PC-3 (cell line): ENCODE data around the gene HNMT. TPM values are rescaled to one million over a fixed set of nuclear protein-coding genes. Genes with fewer than 3 reads are reported as not detected.

ENCODE experiments used
- ATAC-seq: fragments of 200-7000 bp; cut with Tn5 transposase; 2 replicates; pipeline ENCODE4 v1.9.1; 2020; ENCODE audit warnings: mild to moderate bottlenecking, moderate library complexity
- BruUV-seq: library from RNA; stranded (reverse); fragments of 400-500 nt; replicated peaks from 2 replicates; lab custom pipeline; 2021; lab: Mats Ljungman, UMichigan
- CTCF ChIA-PET: fragments of 300-600 bp; sonication (Branson Sonifier 250); formaldehyde crosslinking; loops from one replicate; lab custom pipeline; 2022; ENCODE audit warnings: antibody characterized with exemption; lab: Charles Lee
- POLR2A ChIA-PET: fragments of 300-600 bp; sonication (Branson Sonifier 250); formaldehyde crosslinking; loops from one replicate; lab custom pipeline; 2022; ENCODE audit warnings: antibody characterized with exemption; ENCODE audit not compliant: unreplicated experiment; lab: Charles Lee
- DNase-seq: peaks from one replicate; pipeline ENCODE4 v3.0.0-alpha.2; 2015
- H2AFZ ChIP-seq: fragments of 300-600 bp; sonication (generic); 2 replicates; pipeline ENCODE4 v1.6.0; 2016; ENCODE audit warnings: antibody characterized with exemption, low read length
- H3F3A ChIP-seq: fragments of 300-600 bp; sonication (generic); one replicate; pipeline ENCODE4 v1.6.0; 2017; ENCODE audit warnings: antibody characterized with exemption, low read length, control low read depth, mild to moderate bottlenecking; ENCODE audit not compliant: unreplicated experiment
- H3K27ac ChIP-seq: fragments of 300-600 bp; sonication (generic); 2 replicates; pipeline ENCODE4 v1.5.1; 2016; ENCODE audit warnings: mild to moderate bottlenecking, low read length
- H3K27me3 ChIP-seq: fragments of 300-600 bp; sonication (generic); 2 replicates; pipeline ENCODE4 v1.6.1; 2016; ENCODE audit warnings: low read length, mixed read lengths
- H3K36me3 ChIP-seq: fragments of 300-600 bp; sonication (generic); 2 replicates; pipeline ENCODE4 v1.6.1; 2016; ENCODE audit warnings: low read depth, mixed run types, low read length, mixed read lengths
- H3K4me1 ChIP-seq: fragments of 300-600 bp; sonication (generic); 2 replicates; pipeline ENCODE4 v1.5.1; 2016; ENCODE audit warnings: low read length; ENCODE audit not compliant: insufficient read depth
- H3K4me2 ChIP-seq: fragments of 300-600 bp; sonication (generic); 2 replicates; pipeline ENCODE4 v1.6.0; 2016; ENCODE audit warnings: low read length
- H3K4me3 ChIP-seq: fragments of 300-600 bp; sonication (generic); 2 replicates; pipeline ENCODE4 v1.5.1; 2016; ENCODE audit warnings: mild to moderate bottlenecking, low read length, mixed read lengths
- H3K79me2 ChIP-seq: fragments of 300-600 bp; sonication (generic); 2 replicates; pipeline ENCODE4 v1.6.1; 2017; ENCODE audit warnings: low read length, mixed read lengths
- H3K9ac ChIP-seq: fragments of 300-600 bp; sonication (generic); 2 replicates; pipeline ENCODE4 v1.6.0; 2016; ENCODE audit warnings: mild to moderate bottlenecking, low read length
- H3K9me2 ChIP-seq: fragments of 300-600 bp; sonication (generic); replicated peaks from 2 replicates; pipeline ENCODE4 v1.6.1; 2016; ENCODE audit warnings: mixed run types, low read length, mixed read lengths
- H3K9me3 ChIP-seq: fragments of 300-600 bp; sonication (generic); 2 replicates; pipeline ENCODE4 v1.6.1; 2016; ENCODE audit warnings: low read length, mixed read lengths
- H4K20me1 ChIP-seq: fragments of 300-600 bp; sonication (generic); 2 replicates; pipeline ENCODE4 v1.6.1; 2016; ENCODE audit warnings: low read length, mixed read lengths
- EZH2 ChIP-seq: fragments of 300-600 bp; sonication (generic); IDR thresholded peaks from one replicate; pipeline ENCODE4 v1.6.1; 2017; ENCODE audit warnings: antibody characterized with exemption, mild to moderate bottlenecking, low read length; ENCODE audit not compliant: unreplicated experiment
- EZH2phosphoT487 ChIP-seq: fragments of 300-600 bp; sonication (generic); IDR thresholded peaks from 2 replicates; pipeline ENCODE4 v1.6.1; 2018; ENCODE audit warnings: mild to moderate bottlenecking, antibody characterized with exemption, low read length, borderline replicate concordance
- intact Hi-C: fragments of 100-400 bp; cut with micrococcal nuclease; formaldehyde crosslinking; loops from 2 replicates; pipeline ENCODE4 v1.9.0; 2023
- total RNA-seq: library from RNA; depleted of rRNA; stranded (reverse); fragments of >200 nt; gene quantifications from 2 replicates; pipeline ENCODE4 v1.2.3, GENCODE V29; 2014
- TF ChIP-seq, protein P1 (sequence below): fragments of 300-600 bp; sonication (generic); conservative IDR thresholded peaks from 2 replicates; pipeline ENCODE4 v1.5.1; 2017; ENCODE audit warnings: antibody characterized with exemption, low read depth, mild to moderate bottlenecking, low read length

Gene HNMT
- total RNA-seq, 1 experiment from 2014 or later: 7.1 TPM

DNA sequence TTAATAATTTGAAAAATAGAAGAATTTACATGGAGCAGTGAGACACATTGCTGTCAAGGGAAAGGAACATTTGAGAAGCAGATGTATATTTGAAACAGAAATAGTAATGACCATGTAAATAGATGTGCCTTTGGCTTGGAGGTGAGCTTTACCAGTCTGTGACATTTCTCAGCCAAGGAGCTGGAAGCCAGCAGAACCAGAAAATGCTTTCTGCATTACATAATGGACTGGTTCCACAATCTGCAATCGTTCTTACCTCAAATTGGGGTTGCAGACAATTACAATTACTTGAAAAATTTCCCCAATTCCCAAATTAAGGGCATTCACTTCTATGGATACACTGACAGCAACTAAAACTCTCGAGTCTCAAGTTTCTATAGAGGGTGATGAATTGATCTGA, 59.7 kb downstream of the HNMT start:
- Histone ChIP-seq H3K9me3 (no peaks in the 10 kb centered on the region), H3K36me3 (no peaks in the 10 kb centered on the region), H2AFZ (no peak overlapping the region), H3K4me2 (no peak overlapping the region), H4K20me1 (no peaks in the 10 kb centered on the region), H3K4me1 (peaks cover 7% of the 10 kb centered on the region; the same call in 1 of the 2 replicates), H3K4me3 (no peak overlapping the region), H3K27me3 (no peaks in the 10 kb centered on the region), H3F3A (no peaks in the 10 kb centered on the region), H3K27ac (no peak overlapping the region), H3K79me2 (no peaks in the 10 kb centered on the region), H3K9me2 (no peaks in the 10 kb centered on the region), H3K9ac (no peak overlapping the region)
- ATAC-seq (no peak), DNase-seq (no peak)
- CTCF ChIA-PET: no interaction called here
- no TSS peak for BruUV-seq
- no peak for TF ChIP-seq EZH2phosphoT487
- no peak for TF ChIP-seq EZH2
- TF ChIP-seq, protein P1, sequence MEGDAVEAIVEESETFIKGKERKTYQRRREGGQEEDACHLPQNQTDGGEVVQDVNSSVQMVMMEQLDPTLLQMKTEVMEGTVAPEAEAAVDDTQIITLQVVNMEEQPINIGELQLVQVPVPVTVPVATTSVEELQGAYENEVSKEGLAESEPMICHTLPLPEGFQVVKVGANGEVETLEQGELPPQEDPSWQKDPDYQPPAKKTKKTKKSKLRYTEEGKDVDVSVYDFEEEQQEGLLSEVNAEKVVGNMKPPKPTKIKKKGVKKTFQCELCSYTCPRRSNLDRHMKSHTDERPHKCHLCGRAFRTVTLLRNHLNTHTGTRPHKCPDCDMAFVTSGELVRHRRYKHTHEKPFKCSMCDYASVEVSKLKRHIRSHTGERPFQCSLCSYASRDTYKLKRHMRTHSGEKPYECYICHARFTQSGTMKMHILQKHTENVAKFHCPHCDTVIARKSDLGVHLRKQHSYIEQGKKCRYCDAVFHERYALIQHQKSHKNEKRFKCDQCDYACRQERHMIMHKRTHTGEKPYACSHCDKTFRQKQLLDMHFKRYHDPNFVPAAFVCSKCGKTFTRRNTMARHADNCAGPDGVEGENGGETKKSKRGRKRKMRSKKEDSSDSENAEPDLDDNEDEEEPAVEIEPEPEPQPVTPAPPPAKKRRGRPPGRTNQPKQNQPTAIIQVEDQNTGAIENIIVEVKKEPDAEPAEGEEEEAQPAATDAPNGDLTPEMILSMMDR: no peak
- POLR2A ChIA-PET: no interaction called here
- intact Hi-C loops: no loop called here

DNA sequence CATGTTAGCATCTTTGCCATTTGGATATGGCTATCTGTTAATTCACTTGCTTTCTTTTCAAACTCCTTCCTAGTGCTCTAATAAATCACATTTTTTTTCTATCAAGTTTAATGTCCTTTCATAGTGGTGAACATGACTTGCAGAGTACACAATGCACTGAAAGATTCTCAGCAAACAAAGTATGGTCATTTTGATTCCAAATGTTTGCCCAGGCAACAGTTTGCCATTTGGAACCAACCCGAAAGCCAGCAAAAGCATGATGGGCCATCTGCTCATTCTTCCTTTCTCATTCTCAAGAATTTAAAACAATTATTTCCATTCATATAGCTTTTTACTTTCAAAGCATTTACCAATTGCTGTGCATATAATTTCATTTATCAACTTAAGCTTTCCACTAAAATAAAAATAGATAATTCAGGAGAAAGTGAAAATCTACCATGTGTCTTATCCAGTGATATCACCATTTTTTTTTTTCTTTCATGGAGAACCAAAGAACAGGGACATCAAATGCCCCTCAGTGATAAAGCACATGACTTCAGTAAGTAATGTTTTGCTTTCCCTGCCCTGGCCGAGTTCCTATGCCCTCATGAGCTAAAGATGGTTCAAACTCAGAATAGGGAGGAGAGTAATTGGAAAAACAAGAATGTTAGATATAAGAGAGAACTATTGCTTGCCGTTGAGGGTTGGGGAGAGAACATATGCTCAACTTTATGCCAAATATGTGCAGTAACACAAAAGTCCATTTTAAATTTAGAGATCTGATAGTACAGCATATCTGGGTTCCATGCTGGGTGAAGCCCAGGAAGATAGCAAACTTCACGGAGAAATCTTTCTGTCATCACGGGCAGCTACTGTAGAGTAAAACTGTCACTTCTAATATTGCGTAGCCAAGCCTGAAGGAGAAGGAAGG, 62.1 kb downstream of the HNMT start:
- no peak overlapping the region for H3K4me3 ChIP-seq
- no peak overlapping the region for H2AFZ ChIP-seq
- no peak for DNase-seq
- ChIA-PET POLR2A (interaction anchor here (0.7 kb wide), 1 partner anchor 19 kb away, joined by 5 read pairs; no protein-coding TSS in a partner anchor), CTCF (no interaction called here)
- no peak overlapping the region for H3K4me2 ChIP-seq
- BruUV-seq: no TSS peak
- H3K9ac ChIP-seq: no peak overlapping the region
- no peaks in the 10 kb centered on the region for H3K9me3 ChIP-seq
- H3K36me3 ChIP-seq: no peaks in the 10 kb centered on the region
- peaks cover under 1% of the 10 kb centered on the region; the same call in 1 of the 2 replicates for H3K4me1 ChIP-seq
- no peaks in the 10 kb centered on the region for H3K79me2 ChIP-seq
- intact Hi-C loops: no loop called here
- no peaks in the 10 kb centered on the region for H3K27me3 ChIP-seq
- H3F3A ChIP-seq: no peaks in the 10 kb centered on the region
- TF ChIP-seq, protein P1: no peak
- TF ChIP-seq EZH2 (no peak), EZH2phosphoT487 (no peak)
- H4K20me1 ChIP-seq: no peaks in the 10 kb centered on the region
- no peaks in the 10 kb centered on the region for H3K9me2 ChIP-seq
- no peak for ATAC-seq
- no peak overlapping the region for H3K27ac ChIP-seq

DNA sequence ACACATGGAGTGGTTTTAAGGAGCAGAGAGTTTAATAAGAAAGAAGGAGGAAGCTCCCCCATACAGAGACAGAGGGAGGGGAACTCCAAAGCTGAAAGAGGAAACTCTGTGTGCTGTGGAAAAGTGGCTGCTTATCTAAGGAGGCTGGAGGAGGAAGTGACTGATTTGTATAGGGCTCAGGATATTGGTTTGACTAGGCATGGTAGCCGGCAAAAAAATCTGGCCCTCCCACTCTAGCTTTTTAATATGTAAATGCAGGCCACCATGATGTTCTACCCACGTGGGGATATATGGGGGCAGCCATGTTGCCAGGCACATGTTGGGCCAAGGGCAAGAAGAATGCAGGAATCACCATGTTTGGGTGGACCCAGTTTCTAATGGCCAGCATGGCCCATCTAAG, 64.3 kb downstream of the HNMT start:
- Histone ChIP-seq H3K9me3 (no peaks in the 10 kb centered on the region), H3K4me3 (no peak overlapping the region), H3K4me1 (no peaks in the 10 kb centered on the region; the same call in 1 of the 2 replicates), H4K20me1 (no peaks in the 10 kb centered on the region), H3K27ac (no peak overlapping the region), H3K79me2 (no peaks in the 10 kb centered on the region), H3K9ac (no peak overlapping the region), H3K4me2 (no peak overlapping the region), H3K36me3 (no peaks in the 10 kb centered on the region), H2AFZ (no peak overlapping the region), H3F3A (no peaks in the 10 kb centered on the region), H3K27me3 (no peaks in the 10 kb centered on the region), H3K9me2 (no peaks in the 10 kb centered on the region)
- intact Hi-C loops: no loop called here
- POLR2A ChIA-PET: no interaction called here
- TF ChIP-seq EZH2phosphoT487: no peak
- TF ChIP-seq, protein P1: no peak
- no peak for TF ChIP-seq EZH2
- no peak for ATAC-seq
- CTCF ChIA-PET: no interaction called here
- DNase-seq: no peak
- no TSS peak for BruUV-seq
